GM19467 (cell line): ENCODE results near the gene ANTKMT.

Source experiments
- ATAC-seq: cut with Tn5 transposase; IDR thresholded peaks from one replicate; pipeline ENCODE4 v1.9.1; 2021; ENCODE audit warnings: mild to moderate bottlenecking, moderate library complexity; ENCODE audit not compliant: unreplicated experiment

Gene ANTKMT

GRCh38 chr16:720990-721764, at the start of gene ANTKMT:
ANTKMT (plus strand) TSS chr16:721146; CDS start chr16:721275, 129 bp downstream.
- peak; percentile 64 for ATAC-seq

DNA sequence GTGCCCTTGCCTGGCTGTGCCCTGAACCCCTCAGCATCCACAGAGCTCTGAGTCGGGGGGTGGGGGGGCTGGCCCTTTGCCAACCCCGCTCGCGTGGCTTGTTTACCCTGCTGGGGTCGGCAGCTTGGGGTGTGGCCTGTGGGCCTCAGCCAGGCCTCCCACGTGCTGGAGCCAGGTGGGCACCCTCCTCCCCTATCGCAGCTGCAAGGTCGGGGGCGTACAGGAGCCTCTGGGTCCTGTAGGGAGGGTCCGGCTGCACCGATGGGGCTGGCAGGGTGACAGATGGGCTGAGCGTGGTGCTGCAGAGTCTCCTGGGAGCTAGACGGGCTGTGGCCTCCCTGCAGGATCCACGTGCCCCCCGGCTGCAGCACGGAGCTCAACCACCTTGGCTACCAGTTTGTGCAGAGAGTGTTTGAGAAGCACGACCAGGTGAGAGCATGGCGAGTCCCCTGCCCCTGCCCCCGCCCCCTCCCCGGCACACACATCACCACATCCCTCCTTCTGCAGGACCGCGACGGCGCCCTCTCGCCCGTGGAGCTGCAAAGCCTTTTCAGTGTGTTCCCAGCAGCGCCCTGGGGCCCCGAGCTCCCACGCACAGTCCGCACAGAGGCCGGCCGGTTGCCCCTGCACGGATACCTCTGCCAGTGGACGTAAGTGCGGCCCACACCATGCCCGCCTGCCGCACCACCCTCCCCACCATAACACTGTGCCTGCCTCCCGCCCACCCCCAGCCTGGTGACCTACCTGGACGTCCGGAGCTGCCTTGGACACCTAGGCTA, 49.4 kb upstream of the ANTKMT start:
- ATAC-seq: no peak

DNA sequence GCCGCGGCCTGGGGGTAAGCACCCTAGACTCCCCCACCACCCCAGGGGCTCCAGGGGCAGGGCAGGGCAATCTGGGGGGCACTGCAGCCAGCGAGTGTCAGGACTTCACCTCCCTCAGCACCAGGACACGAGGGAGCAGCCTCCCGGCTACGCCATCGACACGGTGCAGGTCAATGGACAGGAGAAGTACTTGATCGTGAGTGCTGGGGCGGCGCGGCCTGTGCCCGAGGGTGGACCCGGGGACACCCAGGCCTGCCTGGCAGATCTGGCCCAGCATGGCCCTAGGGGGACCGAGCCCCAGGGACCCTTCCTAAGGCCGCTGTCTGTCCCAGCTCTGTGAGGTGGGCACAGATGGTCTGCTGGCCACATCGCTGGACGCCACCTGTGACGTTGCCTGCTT, 48.6 kb upstream of the ANTKMT start:
- ATAC-seq: no peak

- ATAC-seq: no peak
These were observed 48.1 kb upstream of the ANTKMT start for GRCh38 chr16:672851-673250.

- ATAC-seq: no peak
These were observed 47.5 kb upstream of the ANTKMT start for GRCh38 chr16:673399-673991.

DNA sequence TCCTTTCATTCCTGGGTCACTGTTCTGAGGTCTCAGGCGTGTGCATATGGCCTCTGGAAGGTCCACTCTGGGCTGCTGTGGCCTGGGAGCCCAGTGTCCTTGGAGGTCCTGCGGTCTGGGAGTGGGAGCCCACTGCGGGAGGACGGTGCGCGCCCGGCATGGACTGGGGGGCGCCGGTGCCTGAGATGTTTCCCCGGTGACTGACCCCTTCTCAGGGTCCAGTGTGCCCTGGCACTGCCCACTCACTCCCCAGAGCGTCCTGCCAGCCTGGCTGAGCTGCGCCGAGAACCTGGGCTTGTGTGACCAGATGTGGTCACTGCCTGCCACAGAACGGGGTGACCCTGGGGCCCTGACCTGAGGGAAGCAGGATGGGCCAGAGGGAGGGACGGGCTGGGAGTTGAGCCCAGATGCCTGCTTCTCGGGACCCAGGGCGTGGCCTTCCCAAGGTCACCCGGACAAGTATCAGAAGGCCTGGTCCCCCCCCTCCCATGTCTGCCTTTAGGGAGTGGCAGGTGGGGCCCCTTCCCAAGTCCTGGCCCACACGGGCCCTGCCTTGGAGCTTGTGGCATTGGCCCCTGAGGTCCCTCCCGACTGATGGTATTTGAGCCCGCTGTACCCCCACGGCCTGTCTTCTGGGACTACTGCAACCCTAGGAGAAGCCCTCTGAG, 46.6 kb upstream of the ANTKMT start:
- no peak for ATAC-seq

- no peak for ATAC-seq
These were observed 45.7 kb upstream of the ANTKMT start, which contains the start of gene RHBDL1 for GRCh38 chr16:674968-675883. RHBDL1 (plus strand) TSS chr16:675671; CDS start chr16:675791, 120 bp downstream.

DNA sequence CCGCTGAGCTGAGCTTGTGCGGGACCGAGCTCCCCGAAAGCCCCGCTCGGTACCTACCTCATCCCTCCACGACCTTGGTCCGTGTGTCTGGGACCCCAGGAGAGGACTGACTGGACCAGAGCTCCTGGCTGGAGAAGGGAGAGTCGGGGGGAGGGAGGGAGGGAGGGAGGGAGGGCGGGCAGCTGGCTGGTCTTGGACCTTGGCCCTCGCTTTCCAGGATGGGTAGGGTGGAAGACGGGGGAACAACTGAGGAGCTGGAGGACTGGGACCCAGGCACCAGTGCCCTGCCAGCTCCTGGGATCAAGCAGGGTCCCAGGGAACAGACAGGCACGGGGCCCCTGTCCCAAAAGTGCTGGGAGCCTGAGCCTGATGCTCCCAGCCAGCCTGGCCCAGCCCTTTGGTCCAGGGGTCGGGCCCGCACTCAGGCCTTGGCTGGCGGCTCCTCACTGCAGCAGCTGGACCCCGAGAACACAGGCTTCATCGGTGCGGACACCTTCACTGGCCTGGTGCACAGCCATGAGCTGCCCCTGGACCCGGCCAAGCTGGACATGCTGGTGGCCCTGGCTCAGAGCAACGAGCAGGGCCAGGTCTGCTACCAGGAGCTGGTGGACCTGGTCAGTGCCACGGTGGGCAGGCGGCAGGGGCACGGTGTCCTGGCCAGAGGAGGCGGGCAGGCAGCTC, 44.9 kb upstream of the ANTKMT start:
- no peak for ATAC-seq

- ATAC-seq: no peak
These were observed 44.4 kb upstream of the ANTKMT start for GRCh38 chr16:676565-676902.

GRCh38 chr16:676913-677312, 44.0 kb upstream of the ANTKMT start:
- no peak for ATAC-seq

DNA sequence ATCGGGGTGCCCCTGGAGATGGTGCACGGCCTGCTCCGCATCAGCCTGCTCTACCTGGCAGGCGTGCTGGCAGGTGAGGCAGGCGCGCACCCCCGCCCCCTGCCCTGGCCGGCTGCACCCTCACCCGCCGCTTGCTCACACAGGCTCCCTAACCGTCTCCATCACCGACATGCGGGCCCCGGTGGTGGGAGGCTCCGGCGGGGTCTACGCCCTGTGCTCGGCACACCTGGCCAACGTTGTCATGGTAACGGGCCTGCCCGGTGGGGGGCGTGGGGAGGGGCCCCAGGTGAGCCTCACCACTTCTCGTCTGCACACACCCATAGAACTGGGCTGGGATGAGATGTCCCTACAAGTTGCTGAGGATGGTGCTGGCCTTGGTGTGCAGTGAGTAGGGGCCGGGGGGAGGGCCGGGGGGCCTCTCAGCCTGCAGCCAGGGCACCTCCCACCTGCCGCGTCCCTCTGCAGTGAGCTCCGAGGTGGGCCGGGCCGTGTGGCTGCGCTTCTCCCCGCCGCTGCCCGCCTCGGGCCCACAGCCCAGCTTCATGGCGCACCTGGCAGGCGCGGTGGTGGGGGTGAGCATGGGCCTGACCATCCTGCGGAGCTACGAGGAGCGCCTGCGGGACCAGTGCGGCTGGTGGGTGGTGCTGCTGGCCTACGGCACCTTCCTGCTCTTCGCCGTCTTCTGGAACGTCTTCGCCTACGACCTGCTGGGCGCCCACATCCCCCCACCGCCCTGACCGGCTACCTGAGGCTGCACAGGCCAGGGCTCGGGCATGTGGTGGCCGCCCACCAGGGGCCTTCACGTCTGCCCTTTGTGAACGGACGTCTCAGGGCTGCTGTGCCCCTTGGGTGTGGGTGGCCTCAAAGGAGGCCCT, 43.4 kb upstream of the ANTKMT start:
- no peak for ATAC-seq

- ATAC-seq: no peak
These were observed 42.6 kb upstream of the ANTKMT start for GRCh38 chr16:678209-678857.

- no peak for ATAC-seq
These were observed 41.8 kb upstream of the ANTKMT start for GRCh38 chr16:678858-679813.

DNA sequence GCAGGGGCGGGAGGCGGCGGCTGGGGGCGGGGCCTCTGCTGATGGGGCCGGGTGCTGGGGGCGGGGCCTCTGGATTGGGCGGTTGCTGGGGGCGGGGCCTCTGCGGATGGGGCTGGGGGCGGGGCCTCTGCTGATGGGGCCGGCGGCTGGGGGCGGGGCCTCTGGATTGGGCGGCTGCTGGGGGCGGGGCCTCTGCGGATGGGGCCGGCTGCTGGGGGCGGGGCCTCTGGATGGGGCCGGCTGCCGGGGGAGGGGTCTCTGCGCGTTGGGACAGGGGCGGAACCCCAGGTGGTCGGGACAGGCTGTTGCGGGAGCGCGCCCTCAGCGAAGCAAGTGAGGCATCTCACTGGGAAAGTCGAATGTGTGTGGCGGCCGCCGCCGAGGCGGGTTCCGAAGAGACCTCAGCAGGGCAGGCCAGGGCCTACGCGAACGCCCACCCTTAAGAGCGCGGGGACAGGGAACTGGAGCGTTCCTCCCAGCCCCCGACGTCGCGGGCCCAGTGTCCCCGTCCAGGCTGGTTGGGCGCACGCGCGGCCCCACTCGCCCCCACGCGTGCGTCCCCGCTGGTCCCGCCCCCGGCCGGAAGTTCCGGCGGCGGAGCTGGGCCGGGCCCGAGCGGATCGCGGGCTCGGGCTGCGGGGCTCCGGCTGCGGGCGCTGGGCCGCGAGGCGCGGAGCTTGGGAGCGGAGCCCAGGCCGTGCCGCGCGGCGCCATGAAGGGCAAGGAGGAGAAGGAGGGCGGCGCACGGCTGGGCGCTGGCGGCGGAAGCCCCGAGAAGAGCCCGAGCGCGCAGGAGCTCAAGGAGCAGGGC, 40.9 kb upstream of the ANTKMT start, which contains the start of gene STUB1:
STUB1 (plus strand) TSS at position 597 of the 811 bp plus-strand sequence; CDS start at position 713, 116 bp downstream.
- ATAC-seq: no peak

GRCh38 chr16:680625-680945, 40.4 kb upstream of the ANTKMT start:
- no peak for ATAC-seq
